WERI-Rb-1 (cell line): ENCODE data around the gene ELF4.

Source experiments
- DNase-seq: peaks from one replicate; pipeline ENCODE4 v3.0.0-alpha.2; 2020
- H3K27ac ChIP-seq: fragments of 250-450 bp; sonication (Bioruptor Pico); 2 replicates; pipeline ENCODE4 v1.5.1; 2020; ENCODE audit warnings: mild to moderate bottlenecking, moderate library complexity
- H3K27me3 ChIP-seq: fragments of 250-450 bp; sonication (Bioruptor Pico); 2 replicates; pipeline ENCODE4 v1.5.1; 2021; ENCODE audit warnings: mild to moderate bottlenecking, low read depth, moderate library complexity; ENCODE audit not compliant: insufficient read depth, severe bottlenecking
- H3K36me3 ChIP-seq: fragments of 250-450 bp; sonication (Bioruptor Pico); 2 replicates; pipeline ENCODE4 v1.5.1; 2020; ENCODE audit warnings: mild to moderate bottlenecking, moderate library complexity
- H3K4me3 ChIP-seq: 2 replicates; pipeline ENCODE4 v1.5.1; 2011; ENCODE audit warnings: low read depth, mild to moderate bottlenecking, control low read depth, low read length
- H3K9me3 ChIP-seq: fragments of 250-450 bp; sonication (Bioruptor Pico); 2 replicates; pipeline ENCODE4 v1.5.1; 2021; ENCODE audit warnings: mild to moderate bottlenecking, moderate library complexity; ENCODE audit not compliant: severe bottlenecking
- TF ChIP-seq, protein P1 (sequence below): IDR thresholded peaks from 2 replicates; pipeline ENCODE4 v1.5.1; 2011; ENCODE audit warnings: low read depth, mild to moderate bottlenecking, control low read depth, inconsistent platforms, low read length

The ELF4 gene

DNA sequence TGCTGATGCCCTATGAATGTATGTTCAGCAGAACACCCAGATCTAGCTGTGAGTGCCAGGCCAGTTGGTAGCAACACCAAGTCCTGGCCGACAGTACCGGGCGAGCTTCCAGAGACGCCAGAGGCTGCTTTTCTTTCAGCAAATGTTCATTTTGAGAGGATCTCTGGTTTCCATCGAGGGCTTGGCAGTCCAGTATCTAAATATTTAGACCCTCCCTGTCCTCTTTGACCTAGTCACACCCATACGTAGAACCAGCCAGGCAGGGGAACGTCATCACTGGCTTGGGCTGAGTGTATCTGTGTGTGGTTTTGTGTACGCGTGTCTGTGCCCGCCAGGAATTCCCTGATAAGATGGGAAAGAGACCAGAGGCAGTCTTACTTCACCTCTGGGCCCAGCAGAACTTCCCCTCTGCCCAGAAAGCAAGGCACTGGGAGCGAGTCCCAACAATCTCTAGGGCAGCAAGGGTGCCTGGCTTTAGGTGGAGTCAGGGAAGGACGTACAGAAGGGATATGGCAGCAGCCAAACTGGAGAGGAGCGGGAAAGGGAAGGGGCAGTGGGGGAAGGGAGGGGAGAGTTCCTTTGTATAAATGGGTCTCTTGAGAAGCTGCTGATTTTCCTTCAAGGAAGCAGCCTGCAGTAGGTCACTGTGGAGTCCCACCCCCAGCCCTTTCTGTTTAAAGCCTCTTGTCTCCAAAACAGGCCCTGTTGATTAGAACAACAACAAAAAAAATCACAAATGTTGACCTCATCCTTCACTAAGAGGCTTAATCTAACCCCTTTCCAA is 15.0 kb upstream of the ELF4 start:
- H3K27ac ChIP-seq = no peak overlapping the region
- H3K36me3 ChIP-seq = peaks cover 14% of the 10 kb centered on the region
- H3K27me3 ChIP-seq = peaks cover 4% of the 10 kb centered on the region
- no peak overlapping the region for H3K4me3 ChIP-seq
- no peak for DNase-seq
- TF ChIP-seq, protein P1, sequence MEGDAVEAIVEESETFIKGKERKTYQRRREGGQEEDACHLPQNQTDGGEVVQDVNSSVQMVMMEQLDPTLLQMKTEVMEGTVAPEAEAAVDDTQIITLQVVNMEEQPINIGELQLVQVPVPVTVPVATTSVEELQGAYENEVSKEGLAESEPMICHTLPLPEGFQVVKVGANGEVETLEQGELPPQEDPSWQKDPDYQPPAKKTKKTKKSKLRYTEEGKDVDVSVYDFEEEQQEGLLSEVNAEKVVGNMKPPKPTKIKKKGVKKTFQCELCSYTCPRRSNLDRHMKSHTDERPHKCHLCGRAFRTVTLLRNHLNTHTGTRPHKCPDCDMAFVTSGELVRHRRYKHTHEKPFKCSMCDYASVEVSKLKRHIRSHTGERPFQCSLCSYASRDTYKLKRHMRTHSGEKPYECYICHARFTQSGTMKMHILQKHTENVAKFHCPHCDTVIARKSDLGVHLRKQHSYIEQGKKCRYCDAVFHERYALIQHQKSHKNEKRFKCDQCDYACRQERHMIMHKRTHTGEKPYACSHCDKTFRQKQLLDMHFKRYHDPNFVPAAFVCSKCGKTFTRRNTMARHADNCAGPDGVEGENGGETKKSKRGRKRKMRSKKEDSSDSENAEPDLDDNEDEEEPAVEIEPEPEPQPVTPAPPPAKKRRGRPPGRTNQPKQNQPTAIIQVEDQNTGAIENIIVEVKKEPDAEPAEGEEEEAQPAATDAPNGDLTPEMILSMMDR = no peak
- H3K9me3 ChIP-seq = no peaks in the 10 kb centered on the region

- Histone ChIP-seq H3K9me3 (no peaks in the 10 kb centered on the region), H3K27ac (no peak overlapping the region), H3K36me3 (peaks cover 11% of the 10 kb centered on the region), H3K27me3 (peaks cover 4% of the 10 kb centered on the region), H3K4me3 (no peak overlapping the region)
- DNase-seq = no peak
- TF ChIP-seq, protein P1 = no peak
Measured at GRCh38 chrX:130124577-130124976, 14.3 kb upstream of the ELF4 start.

DNA sequence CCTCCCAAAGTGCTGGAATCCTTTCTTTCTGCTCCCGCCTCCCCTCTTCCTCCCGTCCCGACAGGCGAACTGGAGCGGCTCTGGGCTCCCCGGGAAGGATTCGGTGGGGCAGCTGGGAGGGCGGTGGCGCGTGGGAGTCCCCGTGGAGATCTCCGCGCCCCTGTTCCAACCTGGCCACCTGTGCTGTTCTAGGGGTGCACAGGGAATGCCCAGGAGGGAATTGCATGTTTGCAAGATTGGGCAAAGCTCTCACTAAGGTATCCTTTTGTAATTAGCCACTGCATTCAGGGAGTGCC is 11.2 kb upstream of the ELF4 start:
- Histone ChIP-seq H3K4me3 (no peak overlapping the region), H3K27ac (no peak overlapping the region), H3K27me3 (peaks cover 6% of the 10 kb centered on the region), H3K9me3 (no peaks in the 10 kb centered on the region), H3K36me3 (no peaks in the 10 kb centered on the region)
- TF ChIP-seq, protein P1 = no peak
- DNase-seq = no peak

GRCh38 chrX:130120746-130121504 is 10.6 kb upstream of the ELF4 start:
- Histone ChIP-seq H3K27me3 (peaks cover 6% of the 10 kb centered on the region), H3K9me3 (no peaks in the 10 kb centered on the region), H3K36me3 (no peaks in the 10 kb centered on the region), H3K27ac (no peak overlapping the region), H3K4me3 (no peak overlapping the region)
- DNase-seq = no peak
- TF ChIP-seq, protein P1 = no peak

GRCh38 chrX:130120321-130120731 is 10.0 kb upstream of the ELF4 start:
- TF ChIP-seq, protein P1 = no peak
- Histone ChIP-seq H3K27ac (no peak overlapping the region), H3K27me3 (peaks cover 6% of the 10 kb centered on the region), H3K9me3 (no peaks in the 10 kb centered on the region), H3K4me3 (no peak overlapping the region), H3K36me3 (no peaks in the 10 kb centered on the region)
- no peak for DNase-seq
